ENCODE measurements around the gene FAM13A.

- TF ChIP-seq CTCF (IDR thresholded peaks at IDR 0.05) (no peak), POLR2A (IDR thresholded peaks at IDR 0.05) (no peak)
These were observed 351.8 kb downstream of the FAM13A start for GRCh38 chr4:88705223-88705622.

Measured in heart left ventricle (tissue), 13 donors.